H1 (cell line): ENCODE measurements around the gene OR2T4. TPM values are rescaled to one million over a fixed set of nuclear protein-coding genes. Genes with fewer than 3 reads are reported as not detected.

Experiments
- CTCF ChIA-PET: fragments of 300-600 bp; sonication (Branson Sonifier 250); formaldehyde crosslinking; loops from one replicate; lab custom pipeline; 2021; ENCODE audit not compliant: partially characterized antibody; lab: Charles Lee
- POLR2A ChIA-PET: fragments of 300-600 bp; sonication (Branson Sonifier 250); formaldehyde crosslinking; loops from one replicate; lab custom pipeline; 2021; ENCODE audit warnings: inconsistent platforms; ENCODE audit not compliant: partially characterized antibody; lab: Charles Lee
- DNase-seq, 2 experiments: peaks; one replicate each; pipeline versions ENCODE4 v3.0.0 to v3.0.0-alpha.2; 2010 to 2022; ENCODE audit warnings: low spot score in 2 of 2, low read depth in 1 of 2, mixed read lengths in 1 of 2
- FAIRE-seq: peaks from 2 replicates; lab custom pipeline; 2011; peaks lifted over from hg19 to GRCh38; lab: Jason Lieb, UNC
- H2AFZ ChIP-seq: 2 replicates; pipeline ENCODE4 v1.8.1; 2012; ENCODE audit warnings: low read length, inconsistent platforms
- H2AK5ac ChIP-seq: 2 replicates; pipeline ENCODE4 v1.6.1; 2013; ENCODE audit warnings: low read depth, low read length
- H2BK120ac ChIP-seq: replicated peaks from 2 replicates; pipeline ENCODE3; 2013; ENCODE audit warnings: low read depth, low read length, inconsistent platforms
- H2BK12ac ChIP-seq: 2 replicates; pipeline ENCODE4 v1.6.1; 2013; ENCODE audit warnings: low read depth, low read length
- H2BK15ac ChIP-seq: 2 replicates; pipeline ENCODE4 v1.6.1; 2013; ENCODE audit warnings: low read length
- H2BK20ac ChIP-seq: 2 replicates; pipeline ENCODE4 v1.6.1; 2013; ENCODE audit warnings: low read length
- H2BK5ac ChIP-seq: 2 replicates; pipeline ENCODE4 v1.6.1; 2013; ENCODE audit warnings: low read depth, low read length
- H3K14ac ChIP-seq: 2 replicates; pipeline ENCODE4 v1.6.1; 2013; ENCODE audit warnings: inconsistent platforms; ENCODE audit not compliant: insufficient read length
- H3K18ac ChIP-seq: 2 replicates; pipeline ENCODE4 v1.6.1; 2013; ENCODE audit warnings: low read length; ENCODE audit errors: extremely low read depth
- H3K23ac ChIP-seq: 2 replicates; pipeline ENCODE4 v1.6.1; 2013; ENCODE audit warnings: inconsistent platforms; ENCODE audit not compliant: insufficient read length
- H3K23me2 ChIP-seq: 2 replicates; pipeline ENCODE4 v1.6.1; 2013; ENCODE audit warnings: low read depth, low read length
- H3K27ac ChIP-seq: 2 replicates; pipeline ENCODE4 v1.6.1; 2011; ENCODE audit warnings: low read depth, low read length, inconsistent platforms
- H3K27me3 ChIP-seq, 4 experiments: replicated peaks in 1 of 4; 1 replicate in 1 of 4; 2 replicates in 3 of 4; pipeline versions ENCODE4 v1.6.1 to v1.8.1; 2011 to 2013; ENCODE audit warnings: low read length in 3 of 4, mild to moderate bottlenecking in 3 of 4, inconsistent platforms in 2 of 4, mixed read lengths in 2 of 4, moderate library complexity in 1 of 4; ENCODE audit not compliant: control insufficient read depth in 3 of 4, insufficient read depth in 3 of 4; ENCODE audit errors: extremely low read depth in 1 of 4
- H3K36me3 ChIP-seq, 4 experiments: 2 replicates each; pipeline versions ENCODE4 v1.6.1 to v1.8.1; 2011 to 2013; ENCODE audit warnings: mild to moderate bottlenecking in 4 of 4, low read length in 3 of 4, moderate library complexity in 2 of 4, control low read depth in 1 of 4, inconsistent platforms in 1 of 4; ENCODE audit not compliant: insufficient read depth in 4 of 4, control insufficient read depth in 2 of 4
- H3K4ac ChIP-seq: replicated peaks from 2 replicates; pipeline ENCODE3; 2013; ENCODE audit warnings: low read length, low read depth, mixed read lengths, inconsistent platforms; ENCODE audit not compliant: insufficient read length
- H3K4me1 ChIP-seq, 4 experiments: replicated peaks in 1 of 4; 1 replicate in 1 of 4; 2 replicates in 3 of 4; pipeline versions ENCODE4 v1.6.1 to v1.8.1; 2011 to 2013; ENCODE audit warnings: low read length in 3 of 4, inconsistent platforms in 2 of 4, mixed read lengths in 1 of 4; ENCODE audit not compliant: insufficient read depth in 4 of 4, control insufficient read depth in 3 of 4
- H3K4me2 ChIP-seq, 2 experiments: 2 replicates each; pipeline versions ENCODE4 v1.6.1 to v1.8.1; 2011 to 2013; ENCODE audit warnings: low read depth in 2 of 2, low read length in 2 of 2, control low read depth in 1 of 2, inconsistent platforms in 1 of 2, mild to moderate bottlenecking in 1 of 2; ENCODE audit not compliant: insufficient read depth in 1 of 2
- H3K4me3 ChIP-seq, 4 experiments: fragments of 200-600, 300-600 bp in 1 of 4; sonication (generic), shearing (Covaris generic), sonication (Bioruptor Twin) in 1 of 4; 2 replicates each; pipeline versions ENCODE4 v1.5.1 to v1.8.1; 2011 to 2016; ENCODE audit warnings: low read length in 4 of 4, low read depth in 3 of 4, control low read depth in 2 of 4, inconsistent platforms in 2 of 4, mild to moderate bottlenecking in 2 of 4, mixed read lengths in 1 of 4, moderate library complexity in 1 of 4; ENCODE audit not compliant: insufficient read depth in 2 of 4; ENCODE audit errors: extremely low read depth in 1 of 4
- H3K56ac ChIP-seq: replicated peaks from 2 replicates; pipeline ENCODE3; 2013; ENCODE audit warnings: low read depth, mild to moderate bottlenecking, mixed read lengths, low read length, inconsistent platforms; ENCODE audit not compliant: insufficient read length
- H3K79me1 ChIP-seq: 2 replicates; pipeline ENCODE4 v1.6.1; 2013; ENCODE audit warnings: low read depth, low read length, control low read depth
- H3K79me2 ChIP-seq, 2 experiments: 2 replicates each; pipeline versions ENCODE4 v1.6.1 to v1.8.1; 2012 to 2013; ENCODE audit warnings: low read length in 2 of 2, mild to moderate bottlenecking in 2 of 2, inconsistent platforms in 1 of 2; ENCODE audit not compliant: insufficient read depth in 2 of 2, control insufficient read depth in 1 of 2
- H3K9ac ChIP-seq, 4 experiments: replicated peaks in 1 of 4; 1 replicate in 1 of 4; 2 replicates in 3 of 4; pipeline versions ENCODE4 v1.6.1 to v1.8.1; 2011 to 2013; ENCODE audit warnings: low read depth in 3 of 4, low read length in 3 of 4, control low read depth in 2 of 4, mild to moderate bottlenecking in 2 of 4, moderate library complexity in 2 of 4, inconsistent platforms in 1 of 4; ENCODE audit errors: extremely low read depth in 1 of 4
- H3K9me3 ChIP-seq, 2 experiments: 2 replicates each; pipeline versions ENCODE4 v1.6.1 to v1.8.1; 2012 to 2013; ENCODE audit warnings: mild to moderate bottlenecking in 2 of 2, moderate library complexity in 2 of 2, control low read depth in 1 of 2, inconsistent platforms in 1 of 2, low read depth in 1 of 2, low read length in 1 of 2, mixed read lengths in 1 of 2; ENCODE audit not compliant: insufficient read depth in 2 of 2
- H4K20me1 ChIP-seq, 2 experiments: replicated peaks in 1 of 2; 2 replicates each; pipeline versions ENCODE3 to v1.8.1; 2011 to 2013; ENCODE audit warnings: inconsistent platforms in 2 of 2, low read length in 2 of 2, mild to moderate bottlenecking in 1 of 2; ENCODE audit not compliant: insufficient read depth in 2 of 2, control insufficient read depth in 1 of 2
- H4K5ac ChIP-seq: 2 replicates; pipeline ENCODE4 v1.6.1; 2013; ENCODE audit warnings: low read length, low read depth, mixed read lengths, inconsistent platforms; ENCODE audit not compliant: insufficient read length
- H4K8ac ChIP-seq: 2 replicates; pipeline ENCODE4 v1.8.0; 2013; ENCODE audit warnings: mild to moderate bottlenecking, moderate library complexity, low read length, inconsistent platforms; ENCODE audit not compliant: insufficient read depth; ENCODE audit errors: extremely low read depth
- H4K91ac ChIP-seq: replicated peaks from 2 replicates; pipeline ENCODE3; 2013; ENCODE audit warnings: low read length, mixed read lengths, inconsistent platforms; ENCODE audit not compliant: insufficient read length
- ATF2 ChIP-seq: IDR thresholded peaks from 2 replicates; pipeline ENCODE4 v1.6.1; 2012; ENCODE audit warnings: low read length, inconsistent platforms
- BRCA1 ChIP-seq: IDR thresholded peaks from 2 replicates; pipeline ENCODE4 v1.6.1; 2012; ENCODE audit warnings: low read depth, low read length, improper control_type of control experiment
- CEBPB ChIP-seq: IDR thresholded peaks from 2 replicates; pipeline ENCODE4 v1.6.1; 2012; ENCODE audit warnings: low read depth, low read length
- EP300 ChIP-seq, 2 experiments: IDR thresholded peaks; 1 replicate in 1 of 2; 2 replicates in 1 of 2; pipeline ENCODE4 v1.6.1; 2011 to 2012; ENCODE audit warnings: low read depth in 2 of 2, low read length in 2 of 2, mild to moderate bottlenecking in 2 of 2, borderline replicate concordance in 1 of 2, inconsistent platforms in 1 of 2, moderate library complexity in 1 of 2
- JUN ChIP-seq: IDR thresholded peaks from 2 replicates; pipeline ENCODE4 v1.6.1; 2011; ENCODE audit warnings: low read depth, mild to moderate bottlenecking, improper control_type of control experiment, low read length
- KDM1A ChIP-seq: fragments of 200-600, 300-600 bp; sonication (generic); IDR thresholded peaks from 2 replicates; pipeline ENCODE4 v1.7.1; 2016; ENCODE audit warnings: mild to moderate bottlenecking, low read length, borderline replicate concordance
- MAFK ChIP-seq: IDR thresholded peaks from 2 replicates; pipeline ENCODE4 v1.6.1; 2012; ENCODE audit warnings: low read depth, mild to moderate bottlenecking, improper control_type of control experiment, low read length
- PHF8 ChIP-seq: fragments of 200-600 bp; sonication (generic); conservative IDR thresholded peaks from 2 replicates; pipeline ENCODE4 v1.7.1; 2012; ENCODE audit warnings: low read depth, mild to moderate bottlenecking, inconsistent platforms, low read length, moderate library complexity
- RAD21 ChIP-seq, 2 experiments: IDR thresholded peaks in 1 of 2; conservative IDR thresholded peaks in 1 of 2; 2 replicates each; pipeline ENCODE4 v1.6.1; 2011; ENCODE audit warnings: low read depth in 2 of 2, low read length in 2 of 2, improper control_type of control experiment in 1 of 2, inconsistent platforms in 1 of 2, mild to moderate bottlenecking in 1 of 2, moderate library complexity in 1 of 2
- RNF2 ChIP-seq: fragments of 200-900, 300-1000 bp; sonication (generic); IDR thresholded peaks from 2 replicates; pipeline ENCODE4 v1.7.1; 2016; ENCODE audit warnings: borderline replicate concordance, low read depth, mild to moderate bottlenecking, antibody characterized with exemption, low read length; ENCODE audit not compliant: poor library complexity, severe bottlenecking; ENCODE audit errors: missing control alignments
- TEAD4 ChIP-seq: IDR thresholded peaks from 2 replicates; pipeline ENCODE4 v1.6.1; 2012; ENCODE audit warnings: low read depth, low read length, inconsistent platforms, mixed read lengths
- polyA plus RNA-seq, 7 experiments: library from polyadenylated mRNA; depleted of rRNA in 3 of 7; stranded (reverse) in 5 of 7; unstranded in 2 of 7; fragments of >200 nt in 5 of 7; fragments of 200-250 nt in 2 of 7; gene quantifications; 1 replicate in 5 of 7; 2 replicates in 1 of 7; 4 replicates in 1 of 7; pipeline versions ENCODE4 v1.2.1 to v1.2.3, GENCODE V29; 2011 to 2013; ENCODE audit warnings: missing spikeins in 2 of 7, mixed read lengths in 2 of 7
- total RNA-seq: library from RNA; stranded (reverse); fragmentation: NEBNext Ultra II Directional; extraction: Animal tissue kit (Norgen Biotek cat#: 25700); gene quantifications from 2 replicates; pipeline ENCODE4 v1.2.1, GENCODE V29; 2021

The OR2T4 gene
- total and polyA plus RNA-seq, 2 of the 8 experiments (the other 6 are each of a cell fraction or from before 2014, with no cell fraction given), result not detected

- FAIRE-seq, result no peak
- no peak overlapping the region for H2BK15ac ChIP-seq
- H2BK5ac ChIP-seq, result no peak overlapping the region
- H3K79me1 ChIP-seq, result no peaks in the 10 kb centered on the region
- H3K4me1 ChIP-seq, result no peaks in the 10 kb centered on the region
- H3K23me2 ChIP-seq, result no peaks in the 10 kb centered on the region
- H2AFZ ChIP-seq, result no peak overlapping the region
- no peak overlapping the region for H3K18ac ChIP-seq
- no peak for DNase-seq
- TF ChIP-seq MAFK (no peak), KDM1A (no peak), TEAD4 (no peak), ATF2 (no peak), BRCA1 (no peak), RNF2 (no peak), CEBPB (no peak), EP300 (IDR thresholded peaks at IDR 0.05; ENCODE audit: borderline replicate concordance in 1 of 2, low read depth in 2 of 2, low read length in 2 of 2) (no peak), RAD21 (IDR thresholded peaks at IDR 0.05 in 1 of 2, conservative IDR thresholded peaks at IDR 0.05 in 1 of 2; ENCODE audit: low read depth in 2 of 2, low read length in 2 of 2) (no peak), PHF8 (no peak), JUN (no peak)
- no peak overlapping the region for H2BK120ac ChIP-seq
- no peaks in the 10 kb centered on the region for H3K27me3 ChIP-seq
- no peak overlapping the region for H2BK20ac ChIP-seq
- ChIA-PET POLR2A (no interaction called here), CTCF (no interaction called here)
- H3K14ac ChIP-seq, result no peak overlapping the region
- H3K4ac ChIP-seq, result no peak overlapping the region
- H4K8ac ChIP-seq, result no peak overlapping the region
- H3K79me2 ChIP-seq, result no peaks in the 10 kb centered on the region
- H3K9me3 ChIP-seq, result peaks cover 53 to 60% of the 10 kb centered on the region in 2 experiments
- H3K36me3 ChIP-seq, result no peaks in the 10 kb centered on the region
- H3K4me2 ChIP-seq, result no peak overlapping the region
- H3K56ac ChIP-seq, result no peak overlapping the region
- H3K27ac ChIP-seq, result no peak overlapping the region
- H4K20me1 ChIP-seq, result no peaks in the 10 kb centered on the region
- H3K23ac ChIP-seq, result no peak overlapping the region
- no peak overlapping the region for H3K4me3 ChIP-seq
- H4K5ac ChIP-seq, result no peak overlapping the region
- no peak overlapping the region for H3K9ac ChIP-seq
- H2AK5ac ChIP-seq, result no peak overlapping the region
- no peak overlapping the region for H2BK12ac ChIP-seq
- no peak overlapping the region for H4K91ac ChIP-seq
Observed at GRCh38 chr1:248366609-248367008, 5.1 kb downstream of the OR2T4 start.
